SK-N-SH treated with all-trans-retinoic acid at 6 μM for 48 hours (cell line): ENCODE measurements around the gene LRRK1.

Experiments
- ATAC-seq: fragments of 200-7000 bp; cut with Tn5 transposase; 3 replicates; pipeline ENCODE4 v1.9.1; 2020; ENCODE audit warnings: mild to moderate bottlenecking, moderate library complexity
- ARNTL ChIP-seq: fragments of 450-650 bp; formaldehyde crosslinking; IDR thresholded peaks from 2 replicates; pipeline ENCODE4 v1.5.0; 2020; ENCODE audit warnings: low read depth, mild to moderate bottlenecking, moderate library complexity, borderline replicate concordance
- BACH2 ChIP-seq: fragments of 250-450 bp; sonication (Bioruptor Pico); IDR thresholded peaks from 2 replicates; pipeline ENCODE4 v1.9.0; 2021; ENCODE audit warnings: mild to moderate bottlenecking, borderline replicate concordance
- CSDC2 ChIP-seq: fragments of 250-450 bp; sonication (Bioruptor Pico); IDR thresholded peaks from 2 replicates; pipeline ENCODE4 v1.5.0; 2020; ENCODE audit warnings: mild to moderate bottlenecking, moderate library complexity
- GLIS3 ChIP-seq: fragments of 250-450 bp; sonication (Bioruptor Pico); IDR thresholded peaks from 2 replicates; pipeline ENCODE4 v1.5.0; 2020; ENCODE audit warnings: mild to moderate bottlenecking, moderate library complexity
- ISL1 ChIP-seq: fragments of 250-450 bp; sonication (Bioruptor Pico); IDR thresholded peaks from 2 replicates; pipeline ENCODE4 v2.1.2; 2022; ENCODE audit warnings: mild to moderate bottlenecking, moderate library complexity
- OSR1 ChIP-seq: fragments of 250-450 bp; sonication (Bioruptor Pico); IDR thresholded peaks from 2 replicates; pipeline ENCODE4 v1.8.0; 2022; ENCODE audit warnings: moderate library complexity, mild to moderate bottlenecking, inconsistent platforms
- PATZ1 ChIP-seq: fragments of 250-450 bp; sonication (Bioruptor Pico); IDR thresholded peaks from 2 replicates; pipeline ENCODE4 v1.8.0; 2020; ENCODE audit warnings: mild to moderate bottlenecking, moderate library complexity, borderline replicate concordance
- POU6F1 ChIP-seq: fragments of 250-450 bp; sonication (Bioruptor Pico); IDR thresholded peaks from 2 replicates; pipeline ENCODE4 v1.8.0; 2021; ENCODE audit warnings: low read depth, mild to moderate bottlenecking, moderate library complexity, borderline replicate concordance
- PPARA ChIP-seq: fragments of 250-450 bp; sonication (Bioruptor Pico); IDR thresholded peaks from 2 replicates; pipeline ENCODE4 v1.5.0; 2020; ENCODE audit warnings: mild to moderate bottlenecking, borderline replicate concordance
- RARB ChIP-seq: fragments of 250-450 bp; sonication (Bioruptor Pico); IDR thresholded peaks from 2 replicates; pipeline ENCODE4 v1.8.0; 2021; ENCODE audit warnings: mild to moderate bottlenecking, moderate library complexity
- SNAI2 ChIP-seq: fragments of 250-450 bp; sonication (Bioruptor Pico); IDR thresholded peaks from 2 replicates; pipeline ENCODE4 v1.5.0; 2020; ENCODE audit warnings: mild to moderate bottlenecking, moderate library complexity
- TCF4 ChIP-seq: fragments of 250-450 bp; sonication (Bioruptor Pico); IDR thresholded peaks from 2 replicates; pipeline ENCODE4 v1.8.0; 2021; ENCODE audit warnings: mild to moderate bottlenecking, moderate library complexity, borderline replicate concordance
- TOX ChIP-seq: fragments of 250-450 bp; sonication (Bioruptor Pico); IDR thresholded peaks from 2 replicates; pipeline ENCODE4 v1.8.0; 2021; ENCODE audit warnings: mild to moderate bottlenecking, moderate library complexity, borderline replicate concordance
- ZC3H10 ChIP-seq: fragments of 250-450 bp; sonication (Bioruptor Pico); IDR thresholded peaks from 2 replicates; pipeline ENCODE4 v1.5.1; 2021; ENCODE audit warnings: mild to moderate bottlenecking, moderate library complexity
- ZFP3 ChIP-seq: fragments of 250-450 bp; sonication (Bioruptor Pico); IDR thresholded peaks from 2 replicates; pipeline ENCODE4 v1.5.0; 2020; ENCODE audit warnings: mild to moderate bottlenecking, moderate library complexity
- ZFP30 ChIP-seq: fragments of 450-650 bp; formaldehyde crosslinking; IDR thresholded peaks from 2 replicates; pipeline ENCODE4 v1.5.0; 2022; ENCODE audit warnings: mild to moderate bottlenecking, moderate library complexity
- ZNF565 ChIP-seq: fragments of 450-650 bp; formaldehyde crosslinking; conservative IDR thresholded peaks from 2 replicates; pipeline ENCODE4 v1.5.0; 2020; ENCODE audit warnings: low read depth, mild to moderate bottlenecking, moderate library complexity
- ZNF70 ChIP-seq: fragments of 450-650 bp; formaldehyde crosslinking; IDR thresholded peaks from 2 replicates; pipeline ENCODE4 v1.5.0; 2020; ENCODE audit warnings: mild to moderate bottlenecking, moderate library complexity
- ZNF8 ChIP-seq: fragments of 450-650 bp; formaldehyde crosslinking; IDR thresholded peaks from 2 replicates; pipeline ENCODE4 v1.5.0; 2020; ENCODE audit warnings: mild to moderate bottlenecking, moderate library complexity
- TF ChIP-seq, protein P1 (sequence below): fragments of 250-450 bp; sonication (Bioruptor Pico); IDR thresholded peaks from 2 replicates; pipeline ENCODE4 v1.5.1; 2020; ENCODE audit warnings: low read depth, mild to moderate bottlenecking, moderate library complexity

LRRK1 gene

GRCh38 chr15:101006931-101007691 is 88.0 kb downstream of the LRRK1 start:
- ATAC-seq, result peak; percentile 88
- TF ChIP-seq ARNTL (CRISPR knock-in tag), result no peak
- no peak for TF ChIP-seq ZFP30
- TF ChIP-seq ISL1, result no peak
- TF ChIP-seq CSDC2 (CRISPR knock-in tag), result no peak
- no peak for TF ChIP-seq RARB
- no peak for TF ChIP-seq OSR1
- no peak for TF ChIP-seq TOX (CRISPR knock-in tag)
- no peak for TF ChIP-seq PPARA (CRISPR knock-in tag)
- no peak for TF ChIP-seq ZNF8
- no peak for TF ChIP-seq ZNF565
- no peak for TF ChIP-seq PATZ1 (CRISPR knock-in tag)
- no peak for TF ChIP-seq GLIS3 (CRISPR knock-in tag)
- TF ChIP-seq BACH2 (CRISPR knock-in tag), result no peak

DNA sequence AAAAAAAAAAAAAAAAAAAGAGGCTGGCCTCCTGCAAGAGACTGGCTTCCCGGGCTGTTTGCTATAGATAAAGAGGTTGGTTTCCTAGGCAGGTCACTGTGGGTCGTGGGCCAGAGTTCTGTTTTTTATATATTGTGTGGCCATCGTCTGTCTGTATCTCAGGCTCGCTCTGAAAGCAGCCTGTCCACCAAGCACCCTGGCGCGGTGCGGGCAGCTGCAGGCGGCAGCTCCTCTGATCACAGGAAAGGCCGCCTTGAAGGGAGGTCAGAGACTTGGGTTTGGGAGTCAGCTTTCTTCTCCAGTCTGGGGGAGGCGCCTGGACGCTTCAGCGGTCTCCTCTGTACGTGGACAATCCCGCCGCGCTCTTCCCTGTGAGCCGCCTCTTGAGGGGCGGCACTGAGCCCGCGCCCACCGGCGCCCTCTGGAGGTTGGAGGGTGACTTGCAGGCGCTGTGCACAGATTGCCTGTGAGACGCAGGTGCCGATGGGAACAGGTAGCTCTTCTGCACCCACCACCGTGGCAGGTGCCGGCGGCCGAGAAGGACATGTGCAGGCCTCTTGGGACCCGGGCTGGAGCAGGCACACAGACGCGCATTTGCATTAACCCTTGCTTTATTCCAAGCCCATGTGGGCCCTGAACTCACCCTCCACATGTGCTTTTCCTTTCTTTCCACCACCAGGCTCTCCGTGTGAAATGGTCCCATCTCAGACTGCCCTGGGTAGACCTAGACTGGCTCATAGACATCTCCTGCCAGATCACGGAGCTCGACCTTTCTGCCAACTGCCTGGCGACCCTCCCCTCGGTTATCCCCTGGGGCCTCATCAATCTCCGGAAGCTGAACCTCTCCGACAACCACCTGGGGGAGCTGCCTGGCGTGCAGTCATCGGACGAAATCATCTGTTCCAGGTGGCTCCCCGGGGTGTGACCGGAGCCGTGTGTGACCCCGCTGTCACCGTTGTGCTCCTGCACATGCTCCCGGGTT is 89.3 kb downstream of the LRRK1 start:
- peak; percentile 94 for ATAC-seq
- TF ChIP-seq ZNF70 (CRISPR knock-in tag) (no peak), SNAI2 (CRISPR knock-in tag) (no peak), POU6F1 (CRISPR knock-in tag) (no peak), ZC3H10 (CRISPR knock-in tag) (no peak)

GRCh38 chr15:101009176-101009575 is 90.0 kb downstream of the LRRK1 start:
- TF ChIP-seq, protein P1, sequence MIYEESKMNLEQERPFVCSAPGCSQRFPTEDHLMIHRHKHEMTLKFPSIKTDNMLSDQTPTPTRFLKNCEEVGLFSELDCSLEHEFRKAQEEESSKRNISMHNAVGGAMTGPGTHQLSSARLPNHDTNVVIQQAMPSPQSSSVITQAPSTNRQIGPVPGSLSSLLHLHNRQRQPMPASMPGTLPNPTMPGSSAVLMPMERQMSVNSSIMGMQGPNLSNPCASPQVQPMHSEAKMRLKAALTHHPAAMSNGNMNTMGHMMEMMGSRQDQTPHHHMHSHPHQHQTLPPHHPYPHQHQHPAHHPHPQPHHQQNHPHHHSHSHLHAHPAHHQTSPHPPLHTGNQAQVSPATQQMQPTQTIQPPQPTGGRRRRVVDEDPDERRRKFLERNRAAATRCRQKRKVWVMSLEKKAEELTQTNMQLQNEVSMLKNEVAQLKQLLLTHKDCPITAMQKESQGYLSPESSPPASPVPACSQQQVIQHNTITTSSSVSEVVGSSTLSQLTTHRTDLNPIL, result no peak
- TF ChIP-seq ZFP3 (no peak), PPARA (CRISPR knock-in tag) (no peak), ZFP30 (no peak), TCF4 (CRISPR knock-in tag) (no peak), ISL1 (no peak), ZNF70 (CRISPR knock-in tag) (no peak), POU6F1 (CRISPR knock-in tag) (no peak), BACH2 (CRISPR knock-in tag) (no peak)
- ATAC-seq, result no peak

- no peak for TF ChIP-seq BACH2 (CRISPR knock-in tag)
- TF ChIP-seq ZNF70 (CRISPR knock-in tag), result no peak
- no peak for TF ChIP-seq ZC3H10 (CRISPR knock-in tag)
- no peak for TF ChIP-seq ZNF8
- TF ChIP-seq, all 23 proteins: peak for 0
- ATAC-seq, result no peak
Measured at GRCh38 chr15:101010781-101011180, 91.6 kb downstream of the LRRK1 start.
